NCI-H146 treated with DMSO at 0.1 percent for 48 hours (cell line): ENCODE results near the gene CD34.
"Not testable (repeated sequence)": the region's sequence is repeated elsewhere in the genome, so short reads cannot be mapped to it uniquely, and the experiment has no call there.

ENCODE experiments used
- DNase-seq: peaks from one replicate; lab custom pipeline; 2025; ENCODE audit not compliant: unreplicated experiment; lab: John Stamatoyannopoulos, UW

The CD34 gene

DNA sequence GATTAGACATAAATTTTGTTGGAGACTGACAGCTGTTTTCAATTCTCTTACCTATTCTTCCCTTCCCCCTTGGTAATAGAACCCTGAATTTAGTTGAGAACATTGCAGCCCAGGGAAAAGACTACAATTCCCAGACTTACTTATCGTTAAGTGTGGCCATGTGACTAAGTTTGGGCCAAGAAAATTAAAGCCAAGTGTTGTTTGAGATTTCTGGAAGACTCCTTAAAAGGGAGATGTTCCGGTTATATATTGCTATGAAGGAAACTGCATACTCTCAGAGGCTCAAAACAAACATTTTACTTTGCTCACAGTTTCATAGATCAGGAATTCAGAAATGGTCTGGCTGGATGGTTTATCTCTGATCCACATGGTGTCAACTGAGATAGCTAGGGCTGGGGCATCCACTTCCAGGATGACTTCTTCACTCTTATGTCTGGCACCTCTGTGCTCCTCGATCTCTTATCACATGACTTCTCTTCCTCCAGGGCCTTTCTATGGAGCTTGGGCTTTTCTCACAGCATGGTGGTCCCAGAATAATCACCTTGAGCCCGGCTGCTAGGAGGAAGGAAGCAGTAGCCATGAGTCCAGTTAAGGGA, 22.4 kb upstream of the CD34 start:
- no peak for DNase-seq

- no peak for DNase-seq
Observed at GRCh38 chr1:207926984-207927383, 16.1 kb upstream of the CD34 start.

DNA sequence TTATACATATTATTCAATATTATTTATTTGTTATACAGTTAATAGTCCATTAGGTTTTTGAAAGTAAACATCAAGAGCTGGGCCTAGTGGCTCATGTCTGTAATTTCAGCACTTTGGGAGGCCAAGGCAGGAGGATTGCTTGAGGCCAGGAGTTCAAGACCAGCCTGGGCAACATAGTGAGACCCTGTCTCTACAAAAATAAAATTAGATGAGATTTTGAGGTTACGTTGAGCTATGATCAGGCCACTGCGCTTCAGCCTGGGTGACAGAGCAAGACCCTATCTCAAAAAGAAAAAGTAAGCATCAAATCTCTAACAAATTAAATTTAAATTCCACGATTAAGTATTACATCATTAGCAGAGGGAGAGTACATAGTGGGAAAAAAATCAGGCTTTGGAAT, 15.0 kb upstream of the CD34 start:
- not testable (repeated sequence) for DNase-seq

DNA sequence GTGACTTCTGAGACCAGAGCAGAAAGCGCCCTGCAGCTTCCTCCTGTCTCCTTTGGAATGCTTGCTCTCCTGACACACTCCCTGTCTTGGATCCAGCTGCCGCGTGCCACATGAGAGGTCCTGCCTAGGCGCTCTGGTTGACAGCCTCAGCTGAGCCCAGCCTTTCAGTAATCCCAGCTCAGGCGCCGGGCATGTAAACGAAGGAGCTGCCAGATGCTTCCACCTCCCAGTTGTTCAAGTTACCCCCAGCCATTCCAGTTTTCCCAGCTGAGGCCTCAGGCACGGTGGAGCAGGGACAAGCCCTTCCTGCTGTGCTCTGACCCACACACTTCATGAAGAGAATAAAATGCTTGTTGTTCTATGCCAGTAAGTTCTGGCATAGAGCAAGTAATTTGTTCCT, 14.3 kb upstream of the CD34 start:
- DNase-seq: no peak

- DNase-seq: no peak
Observed at GRCh38 chr1:207923561-207923960, 12.6 kb upstream of the CD34 start.

DNA sequence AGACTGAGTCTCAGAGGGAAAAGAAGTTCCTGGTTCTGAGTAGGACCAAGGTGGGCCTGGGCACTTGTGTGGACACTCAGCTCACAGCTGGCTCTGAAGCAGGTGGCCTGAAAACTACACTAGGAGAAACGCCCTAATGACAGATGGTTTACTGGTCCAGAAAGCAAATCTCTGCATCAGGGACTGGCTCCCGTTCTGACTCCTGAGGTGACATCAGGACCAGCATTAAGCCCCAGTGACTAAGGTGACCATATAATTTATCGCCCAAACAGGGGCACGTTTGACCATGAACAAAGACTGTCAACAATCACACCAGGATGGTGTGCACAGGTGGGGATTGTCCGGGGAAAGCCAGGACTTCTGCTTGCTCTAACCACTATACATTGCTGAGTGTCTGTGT, 12.2 kb upstream of the CD34 start:
- DNase-seq: no peak

DNA sequence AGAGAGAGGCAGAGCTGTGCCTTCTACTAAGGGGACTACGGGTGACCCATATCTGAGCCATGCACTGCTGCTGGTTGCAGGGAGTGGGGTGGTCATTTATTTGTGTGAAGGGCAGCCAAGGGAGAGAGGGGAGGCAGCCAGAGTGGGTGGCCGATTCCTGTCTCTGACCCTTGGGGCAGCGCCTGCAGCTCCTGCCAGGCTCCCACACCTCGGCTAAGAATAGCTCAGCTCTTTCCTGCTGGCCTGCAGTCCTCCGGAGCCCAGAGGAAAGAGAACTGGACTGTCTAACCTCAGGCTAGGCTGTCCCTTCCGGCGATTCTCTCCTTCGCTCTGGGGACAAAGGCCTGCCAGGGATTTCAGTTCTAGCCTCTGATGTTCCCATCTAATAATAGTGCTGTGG, 11.6 kb upstream of the CD34 start:
- DNase-seq: no peak

DNA sequence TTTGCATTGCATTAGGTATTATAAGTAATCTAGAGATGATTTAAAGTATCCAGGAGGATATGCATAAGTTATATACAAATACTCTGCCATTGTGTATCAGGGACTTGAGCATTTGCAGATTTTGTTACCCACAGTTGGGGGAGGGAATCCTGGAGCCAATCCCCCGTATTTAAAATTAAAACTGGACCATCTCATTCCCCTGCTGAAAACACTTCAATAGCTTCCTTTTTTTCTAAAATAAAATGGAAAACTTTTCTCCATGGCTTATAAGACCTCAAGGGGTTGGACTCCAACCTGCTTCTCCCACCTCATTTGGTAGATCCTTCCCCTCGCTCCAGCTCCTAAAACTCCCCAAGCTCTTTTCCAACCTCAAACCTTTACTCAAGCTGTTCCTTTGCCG, 10.4 kb upstream of the CD34 start:
- DNase-seq: no peak

DNA sequence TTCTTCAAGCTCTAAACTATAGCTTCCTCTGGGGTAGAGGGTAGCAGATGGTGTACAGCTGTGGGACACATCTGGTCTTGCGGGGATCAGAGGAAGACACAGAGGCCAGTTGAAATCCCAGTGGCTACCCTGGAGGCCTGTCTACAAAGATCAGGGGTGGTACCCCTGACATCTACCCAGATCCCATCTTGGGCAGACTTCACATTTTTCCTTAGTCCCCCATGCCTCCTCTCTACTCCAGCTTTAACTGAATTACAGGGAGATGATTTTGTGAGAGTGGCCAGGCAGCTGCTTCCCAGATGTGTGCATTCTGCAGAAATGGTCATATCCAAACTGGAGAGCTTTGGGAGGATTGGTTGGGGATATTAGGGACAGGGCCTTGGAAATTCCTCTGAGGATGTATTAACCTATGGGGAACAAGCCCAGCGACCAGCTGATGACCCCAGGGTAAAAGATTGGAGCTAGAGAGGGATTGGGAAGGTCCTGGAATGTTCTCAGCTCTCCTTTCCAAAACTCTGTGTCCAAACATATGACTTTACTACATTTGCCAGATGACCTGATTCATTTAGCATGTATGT, 9.6 kb upstream of the CD34 start:
- DNase-seq: no peak

DNA sequence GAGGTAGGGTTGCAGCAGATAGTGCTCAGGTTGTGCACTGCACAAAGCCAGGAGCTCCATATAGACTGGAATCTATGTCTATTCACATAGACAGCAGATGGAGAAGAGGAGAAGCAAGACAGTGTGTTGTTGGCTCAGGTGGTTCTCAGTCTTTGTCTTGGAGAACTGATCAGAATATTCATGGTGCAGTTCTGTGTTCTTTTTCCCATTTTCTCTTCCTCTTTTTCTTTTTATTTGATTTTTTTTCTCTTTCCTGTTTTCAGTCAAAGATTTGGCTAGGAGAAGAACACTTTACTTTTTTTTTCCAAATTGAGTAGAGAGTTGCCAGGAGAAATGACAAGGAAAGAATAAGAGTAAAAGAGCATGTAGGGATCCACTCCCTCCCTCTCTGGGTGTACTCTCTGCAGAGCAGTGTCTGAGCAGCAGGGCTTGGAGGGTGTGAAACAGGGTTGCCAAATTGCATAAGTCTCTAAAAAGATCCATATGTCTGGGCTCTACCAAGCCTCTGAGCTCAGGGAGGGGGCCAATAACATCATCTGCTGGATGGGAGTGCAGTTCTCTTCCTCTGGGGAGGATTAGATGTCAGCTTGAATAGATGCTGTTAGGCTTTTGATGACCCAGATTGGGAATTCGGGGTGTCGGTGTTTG, 8.7 kb upstream of the CD34 start:
- no peak for DNase-seq

GRCh38 chr1:207918581-207918980, 7.7 kb upstream of the CD34 start:
- no peak for DNase-seq

DNA sequence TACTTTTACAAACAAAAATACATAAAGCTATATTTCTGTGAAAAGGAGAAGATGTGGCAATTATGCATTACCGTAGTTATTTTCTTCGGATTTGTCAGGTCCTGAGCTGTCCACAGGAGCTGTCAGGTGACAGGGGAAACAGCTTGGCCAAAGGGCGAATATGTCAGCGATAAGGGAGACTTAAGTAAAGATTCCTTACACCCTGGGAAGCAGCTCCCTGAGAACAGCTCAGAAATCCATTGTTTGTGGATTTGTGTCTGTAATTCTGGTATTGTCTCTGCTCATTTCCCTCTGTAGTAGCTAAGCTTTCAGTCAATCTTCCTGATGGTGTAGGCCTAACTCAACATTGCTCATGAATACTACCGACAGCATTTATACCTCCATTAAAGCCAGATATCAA, 7.1 kb upstream of the CD34 start:
- DNase-seq: no peak

- no peak for DNase-seq
Observed at GRCh38 chr1:207917080-207917479, 6.2 kb upstream of the CD34 start.

DNA sequence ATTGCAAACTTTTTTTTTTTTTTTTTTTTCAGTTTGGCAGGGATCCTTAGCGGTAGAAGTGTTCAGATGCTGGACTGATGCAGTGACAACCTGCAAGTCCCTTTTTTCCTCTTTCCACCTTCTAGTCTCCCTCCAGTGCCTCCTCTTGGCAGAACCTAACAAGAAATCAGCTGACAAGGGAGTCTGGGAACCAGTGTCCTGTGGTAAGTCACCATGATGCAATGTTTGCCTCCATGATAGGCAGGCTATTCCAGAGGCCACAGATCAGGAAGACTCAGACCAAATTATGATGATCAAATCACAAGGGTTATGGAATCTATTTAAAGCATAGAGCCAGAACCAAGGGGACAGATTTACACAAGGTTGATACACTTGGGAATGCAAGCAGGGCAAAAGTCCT, 3.0 kb upstream of the CD34 start:
- no peak for DNase-seq

- DNase-seq: no peak
Observed at GRCh38 chr1:207911856-207912760, 1.2 kb upstream of the CD34 start.

DNA sequence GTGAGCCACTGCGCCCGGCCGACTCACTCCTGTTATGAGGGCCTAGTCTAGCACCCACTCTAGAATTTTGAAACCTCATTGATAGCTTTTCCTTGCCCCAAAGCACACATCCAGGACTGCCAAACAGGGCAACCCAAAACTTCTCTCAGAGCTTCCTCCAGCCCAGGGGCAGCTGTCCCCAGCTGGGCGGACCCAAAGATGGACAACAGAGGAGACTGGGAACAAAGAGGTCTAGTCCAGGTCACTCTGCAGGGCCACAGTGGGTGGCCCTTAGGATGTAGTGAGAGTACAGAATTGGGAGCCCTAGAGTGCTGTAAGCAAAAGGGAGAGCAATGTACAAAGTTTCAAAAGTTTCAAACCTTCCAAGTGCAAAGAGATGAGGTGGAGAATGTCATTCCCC, 1.2 kb downstream of the CD34 start:
- DNase-seq: no peak

GRCh38 chr1:207908107-207908734, 2.7 kb downstream of the CD34 start:
- no peak for DNase-seq

DNA sequence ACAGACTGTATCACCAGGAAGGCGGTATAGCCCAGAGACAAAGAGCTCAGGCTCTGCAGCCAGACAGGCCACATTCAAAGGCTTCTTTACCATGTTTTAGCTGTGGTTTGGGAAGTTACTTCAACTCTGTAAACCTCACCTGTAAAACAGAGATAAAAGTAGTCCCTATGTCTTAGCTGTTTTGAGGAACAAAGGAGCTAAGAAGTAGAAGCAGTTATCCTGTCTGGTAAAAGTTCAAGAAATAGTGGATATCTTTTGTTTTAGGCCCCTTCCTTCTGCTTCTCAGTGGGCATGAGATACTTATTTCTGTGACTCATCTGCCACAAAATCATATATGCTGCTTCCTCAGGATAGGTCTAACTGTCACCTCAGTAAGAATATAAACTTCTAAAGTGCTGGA, 6.5 kb downstream of the CD34 start:
- DNase-seq: no peak

- no peak for DNase-seq
Observed at GRCh38 chr1:207903767-207904166, 7.2 kb downstream of the CD34 start.

- no peak for DNase-seq
Observed at GRCh38 chr1:207903053-207903452, 7.9 kb downstream of the CD34 start.

DNA sequence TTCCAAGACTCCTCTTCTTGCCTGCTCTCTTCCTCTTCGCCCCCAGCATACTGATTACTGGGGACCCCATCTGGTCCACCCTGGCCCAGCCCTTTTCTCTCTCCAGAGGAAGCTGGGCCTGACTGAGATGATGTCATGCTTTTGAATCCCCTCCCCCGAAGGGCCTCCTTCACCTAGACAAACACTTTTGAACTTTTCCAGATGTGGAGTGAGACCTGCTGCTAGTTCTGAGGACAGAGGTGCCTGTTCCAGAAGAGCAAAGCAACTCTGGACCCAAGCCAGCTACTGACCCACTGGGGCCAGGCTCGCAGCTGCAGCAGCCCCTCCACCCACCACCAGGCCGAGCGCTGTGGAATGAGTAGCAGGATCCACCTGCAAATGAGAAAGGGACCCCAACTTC, 8.4 kb downstream of the CD34 start:
- DNase-seq: no peak
